ENCODE measurements around the gene CLMP. TPM values are rescaled to one million over a fixed set of nuclear protein-coding genes. Genes with fewer than 3 reads are reported as not detected.
A peak's percentile ranks its signal among the peaks of the same experiment; 100 is the strongest.
"Not testable (repeated sequence)": the region's sequence is repeated elsewhere in the genome, so short reads cannot be mapped to it uniquely, and the experiment has no call there.

Gene CLMP
- total RNA-seq, 2 donors from 2014 or later = 6.7 to 13.2 TPM

- DNase-seq (no peak), ATAC-seq (peak; percentile 53)
- intact Hi-C loops (cut with DNase I, micrococcal nuclease) = no loop called here
Observed at GRCh38 chr11:123219066-123219690, 24.1 kb upstream of the CLMP start.

GRCh38 chr11:123218451-123218850 is 23.4 kb upstream of the CLMP start:
- ATAC-seq (no peak), DNase-seq (no peak)
- intact Hi-C loops (cut with DNase I, micrococcal nuclease) = no loop called here

GRCh38 chr11:123217897-123218296 is 22.8 kb upstream of the CLMP start:
- DNase-seq (no peak), ATAC-seq (peak; percentile 59)
- intact Hi-C loops (cut with DNase I, micrococcal nuclease) = no loop called here

- peak in 1 of 2 donors; percentile 39 for DNase-seq
- intact Hi-C loops (cut with DNase I, micrococcal nuclease) = no loop called here
- ATAC-seq = peak; percentile 47
Observed at GRCh38 chr11:123216249-123216648, 21.2 kb upstream of the CLMP start.

- no peak for DNase-seq
- intact Hi-C loops (cut with DNase I, micrococcal nuclease) = no loop called here
- ATAC-seq = no peak
Observed at GRCh38 chr11:123214940-123215339, 19.9 kb upstream of the CLMP start.

- ATAC-seq = no peak
- DNase-seq = no peak
- intact Hi-C loops (cut with DNase I, micrococcal nuclease) = no loop called here
Observed at GRCh38 chr11:123214396-123214795, 19.3 kb upstream of the CLMP start.

- no peak for DNase-seq
- intact Hi-C loops (cut with DNase I, micrococcal nuclease) = no loop called here
Observed at GRCh38 chr11:123213307-123213771, 18.3 kb upstream of the CLMP start.

GRCh38 chr11:123212406-123212805 is 17.4 kb upstream of the CLMP start:
- DNase-seq (no peak), ATAC-seq (no peak)
- intact Hi-C loops (cut with DNase I, micrococcal nuclease) = no loop called here

More at GRCh38 chr11:123213307-123213771, 18.3 kb upstream of the CLMP start:
- ATAC-seq = peak; percentile 93

- DNase-seq (no peak), ATAC-seq (no peak)
- intact Hi-C loops (cut with DNase I, micrococcal nuclease) = no loop called here
Observed at GRCh38 chr11:123211981-123212380, 16.9 kb upstream of the CLMP start.

- ATAC-seq (no peak), DNase-seq (no peak)
- intact Hi-C loops (cut with DNase I, micrococcal nuclease) = no loop called here
Observed at GRCh38 chr11:123211149-123211852, 16.3 kb upstream of the CLMP start.

GRCh38 chr11:123209591-123209990 is 14.5 kb upstream of the CLMP start:
- intact Hi-C loops (cut with DNase I, micrococcal nuclease) = no loop called here
- ATAC-seq = no peak
- DNase-seq = no peak

GRCh38 chr11:123206791-123207434 is 11.9 kb upstream of the CLMP start:
- intact Hi-C loops (cut with DNase I, micrococcal nuclease) = no loop called here
- DNase-seq (no peak), ATAC-seq (no peak)

- intact Hi-C loops (cut with DNase I, micrococcal nuclease); DNase-seq; ATAC-seq: not testable (repeated sequence)
Observed at GRCh38 chr11:123206055-123206454, 11.0 kb upstream of the CLMP start.

GRCh38 chr11:123203934-123204333 is 8.9 kb upstream of the CLMP start:
- no peak for DNase-seq
- no peak for ATAC-seq
- intact Hi-C loops (cut with DNase I, micrococcal nuclease) = no loop called here

- ATAC-seq (no peak), DNase-seq (no peak)
- intact Hi-C loops (cut with DNase I, micrococcal nuclease) = no loop called here
Observed at GRCh38 chr11:123203471-123203870, 8.4 kb upstream of the CLMP start.

- ATAC-seq (no peak), DNase-seq (no peak)
- intact Hi-C loops (cut with DNase I, micrococcal nuclease) = no loop called here
Observed at GRCh38 chr11:123202155-123203151, 7.4 kb upstream of the CLMP start.

GRCh38 chr11:123200264-123200663 is 5.2 kb upstream of the CLMP start:
- DNase-seq = no peak
- intact Hi-C loops (cut with DNase I, micrococcal nuclease) = no loop called here
- ATAC-seq = no peak

- no peak for DNase-seq
- intact Hi-C loops (cut with DNase I, micrococcal nuclease) = no loop called here
- no peak for ATAC-seq
Observed at GRCh38 chr11:123197711-123198110, 2.7 kb upstream of the CLMP start.

All from left colon (tissue), 2 donors.